Panc1 (cell line): ENCODE results near the gene DENND1B.

Experiments
- CTCF ChIP-seq: fragments of 450-650 bp; IDR thresholded peaks from 2 replicates; pipeline ENCODE4 v1.5.1; 2017; ENCODE audit warnings: mild to moderate bottlenecking
- TCF7L2 ChIP-seq: IDR thresholded peaks from 2 replicates; pipeline ENCODE4 v1.6.1; 2011; ENCODE audit warnings: mild to moderate bottlenecking, low read depth, low read length, inconsistent platforms

GRCh38 chr1:197521118-197521739 lies 254.1 kb downstream of the DENND1B start:
- TF ChIP-seq TCF7L2: no peak
- TF ChIP-seq CTCF: peak; percentile 70; the same call in 1 of the 2 replicates
